ENCODE data around the gene HOXD12. TPM values are rescaled to one million over a fixed set of nuclear protein-coding genes. Genes with fewer than 3 reads are reported as not detected.

Gene HOXD12
- total and polyA plus RNA-seq, 2 experiments from 2014 or later = not detected

- TF ChIP-seq ZNF462 (CRISPR knock-in tag; IDR thresholded peaks at IDR 0.05) (no peak), EZH2phosphoT487 (IDR thresholded peaks at IDR 0.05; ENCODE audit: unreplicated experiment) (peak; percentile 51), STAT1 (IDR thresholded peaks at IDR 0.05; ENCODE audit: unreplicated experiment) (no peak), NANOG (IDR thresholded peaks at IDR 0.05; ENCODE audit: borderline replicate concordance) (no peak), POLR2AphosphoS5 (IDR thresholded peaks at IDR 0.05; ENCODE audit: low read depth) (no peak), CREB1 (CRISPR knock-in tag; IDR thresholded peaks at IDR 0.05; ENCODE audit: low read depth) (no peak), ETS1 (IDR thresholded peaks at IDR 0.05) (no peak), EZH2 (IDR thresholded peaks at IDR 0.05; ENCODE audit: low read depth, unreplicated experiment) (peak; percentile 45), CTCF (conservative IDR thresholded peaks at IDR 0.05; ENCODE audit: low read depth in 2 of 2) (peak; percentile 79 to 96)
These were observed 27.6 kb downstream of the HOXD12 start (continued) for GRCh38 chr2:176126929-176127773.
